HCT116 (cell line): Measurements from ENCODE around the gene BMP5.

Experiments used
- CTCF ChIP-seq, 3 experiments: fragments of 200-600 bp in 1 of 3; sonication (generic) in 1 of 3; IDR thresholded peaks in 2 of 3; conservative IDR thresholded peaks in 1 of 3; 2 replicates each; pipeline ENCODE4 v1.5.1; 2012 to 2017; ENCODE audit warnings: low read depth in 2 of 3, low read length in 2 of 3, antibody characterized with exemption in 1 of 3, borderline replicate concordance in 1 of 3, control low read depth in 1 of 3, mild to moderate bottlenecking in 1 of 3, mixed read lengths in 1 of 3, mixed run types in 1 of 3, moderate library complexity in 1 of 3; ENCODE audit not compliant: insufficient read depth in 1 of 3
- EZH2 ChIP-seq: fragments of 200-600 bp; sonication (generic); IDR thresholded peaks from 2 replicates; pipeline ENCODE4 v1.6.1; 2017; ENCODE audit warnings: antibody characterized with exemption, mixed run types
- POLR2A ChIP-seq: IDR thresholded peaks from 2 replicates; pipeline ENCODE4 v1.7.0; 2011; ENCODE audit warnings: borderline replicate concordance; ENCODE audit not compliant: insufficient read depth, insufficient read length; ENCODE audit errors: extremely low read depth
- POLR2AphosphoS5 ChIP-seq: IDR thresholded peaks from 2 replicates; pipeline ENCODE4 v1.6.1; 2011; ENCODE audit warnings: mild to moderate bottlenecking, low read depth, low read length, moderate library complexity
- YY1 ChIP-seq: IDR thresholded peaks from 2 replicates; pipeline ENCODE4 v1.6.1; 2011; ENCODE audit warnings: low read length, low read depth, moderate library complexity, mild to moderate bottlenecking; ENCODE audit not compliant: insufficient replicate concordance; ENCODE audit errors: extremely low read depth

DNA sequence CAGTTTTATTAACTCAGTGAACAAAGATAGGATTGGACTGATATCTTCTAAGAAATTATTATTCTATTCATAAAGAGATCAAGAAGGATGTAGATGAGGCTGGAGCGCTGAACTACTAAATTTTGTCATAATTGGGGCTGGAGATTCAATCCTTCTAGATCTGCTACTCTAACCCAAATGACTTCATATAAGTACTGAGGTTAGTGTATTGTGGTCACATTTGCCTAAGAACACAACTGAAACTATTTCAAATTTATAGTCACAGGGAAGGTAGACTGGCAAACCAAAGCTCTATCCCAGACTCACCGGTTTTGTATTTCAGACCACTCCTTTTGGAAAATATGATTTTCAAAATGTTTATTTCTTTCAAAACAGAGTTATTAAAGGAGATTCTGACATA is 96.7 kb downstream of the BMP5 start:
- TF ChIP-seq POLR2AphosphoS5 (no peak), POLR2A (no peak), CTCF (IDR thresholded peaks at IDR 0.05 in 2 of 3, conservative IDR thresholded peaks at IDR 0.05 in 1 of 3; ENCODE audit: borderline replicate concordance in 1 of 3, insufficient read depth in 1 of 3, low read depth in 2 of 3, low read length in 2 of 3) (no peak), YY1 (no peak), EZH2 (no peak)
